ENCODE data around the gene MDGA2.

GRCh38 chr14:47435331-47435965 is 240.0 kb downstream of the MDGA2 start:
- TF ChIP-seq, protein P1, sequence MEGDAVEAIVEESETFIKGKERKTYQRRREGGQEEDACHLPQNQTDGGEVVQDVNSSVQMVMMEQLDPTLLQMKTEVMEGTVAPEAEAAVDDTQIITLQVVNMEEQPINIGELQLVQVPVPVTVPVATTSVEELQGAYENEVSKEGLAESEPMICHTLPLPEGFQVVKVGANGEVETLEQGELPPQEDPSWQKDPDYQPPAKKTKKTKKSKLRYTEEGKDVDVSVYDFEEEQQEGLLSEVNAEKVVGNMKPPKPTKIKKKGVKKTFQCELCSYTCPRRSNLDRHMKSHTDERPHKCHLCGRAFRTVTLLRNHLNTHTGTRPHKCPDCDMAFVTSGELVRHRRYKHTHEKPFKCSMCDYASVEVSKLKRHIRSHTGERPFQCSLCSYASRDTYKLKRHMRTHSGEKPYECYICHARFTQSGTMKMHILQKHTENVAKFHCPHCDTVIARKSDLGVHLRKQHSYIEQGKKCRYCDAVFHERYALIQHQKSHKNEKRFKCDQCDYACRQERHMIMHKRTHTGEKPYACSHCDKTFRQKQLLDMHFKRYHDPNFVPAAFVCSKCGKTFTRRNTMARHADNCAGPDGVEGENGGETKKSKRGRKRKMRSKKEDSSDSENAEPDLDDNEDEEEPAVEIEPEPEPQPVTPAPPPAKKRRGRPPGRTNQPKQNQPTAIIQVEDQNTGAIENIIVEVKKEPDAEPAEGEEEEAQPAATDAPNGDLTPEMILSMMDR (IDR thresholded peaks at IDR 0.05) = no peak
- no peak for TF ChIP-seq POLR2A (IDR thresholded peaks at IDR 0.05)

All from uterus (tissue), 2 donors.